ENCODE measurements around the gene PORCN. TPM values are rescaled to one million over a fixed set of nuclear protein-coding genes. Genes with fewer than 3 reads are reported as not detected.

The PORCN gene
- total and polyA plus RNA-seq, 2 of the 4 experiments (the other 2 are of a cell fraction) = 4.1 to 10.1 TPM

- H3K4me3 ChIP-seq (ENCODE audit: insufficient read depth, low read depth, low read length) = peak overlapping the region; percentile 82
- no peak for ATAC-seq (ENCODE audit: low read depth)
- no peaks in the 10 kb centered on the region for H3K9me3 ChIP-seq (ENCODE audit: control insufficient read depth, insufficient read depth, low read length)
- WGBS, 2 experiments (ENCODE audit: extremely low coverage in 2 of 2, insufficient read length in 1 of 2) = 64 to 100% methylated on average over 1 to 2 of the region's 4 CpGs
- H3K9ac ChIP-seq (ENCODE audit: low read depth, low read length) = peak overlapping the region; percentile 70; the same call in 1 of the 2 replicates
- H3K4me2 ChIP-seq (ENCODE audit: low read depth, low read length) = peak overlapping the region; percentile 86
- H2BK5ac ChIP-seq (ENCODE audit: low read depth, low read length, poor library complexity, severe bottlenecking) = peak overlapping the region; percentile 37
- H4K8ac ChIP-seq (ENCODE audit: low read depth in 2 of 2, low read length in 2 of 2) = peak overlapping the region; percentile 55 to 77; a peak in 1 of 4 replicates
- POLR2A ChIA-PET (ENCODE audit: unreplicated experiment) = no interaction called here
- peak overlapping the region; percentile 77; the same call in 1 of the 2 replicates for H2AK5ac ChIP-seq (ENCODE audit: low read depth, low read length)
- no peak overlapping the region for H4K5ac ChIP-seq (ENCODE audit: low read depth, low read length)
- H3K18ac ChIP-seq (ENCODE audit: low read depth, low read length) = no peak overlapping the region
- in situ Hi-C loops (cut with MboI; ENCODE audit: low sequenced_read_pairs) = no loop called here
- H3K56ac ChIP-seq (ENCODE audit: extremely low read depth, insufficient read depth, low read length) = 0 out of 2 replicates have a peak overlapping the region, but pooled peaks have one; percentile 46
- TF ChIP-seq RAD21 (IDR thresholded peaks at IDR 0.05; ENCODE audit: low read length) (no peak), CTCF (conservative IDR thresholded peaks at IDR 0.05; ENCODE audit: low read depth, low read length) (no peak), MAZ (IDR thresholded peaks at IDR 0.05; ENCODE audit: borderline replicate concordance, low read depth, low read length) (no peak), NFE2L2 (IDR thresholded peaks at IDR 0.05; ENCODE audit: low read depth, low read length) (no peak), RCOR1 (IDR thresholded peaks at IDR 0.05; ENCODE audit: insufficient replicate concordance, low read length) (no peak), MAFK (IDR thresholded peaks at IDR 0.05; ENCODE audit: low read depth, low read length) (no peak), RFX5 (IDR thresholded peaks at IDR 0.05; ENCODE audit: low read depth, low read length) (no peak), BHLHE40 (IDR thresholded peaks at IDR 0.05; ENCODE audit: low read depth, low read length) (no peak), FOS (IDR thresholded peaks at IDR 0.05; ENCODE audit: low read depth, low read length) (no peak), MXI1 (IDR thresholded peaks at IDR 0.05; ENCODE audit: borderline replicate concordance, low read depth, low read length) (no peak), CHD1 (IDR thresholded peaks at IDR 0.05; ENCODE audit: low read depth, low read length) (no peak), USF2 (IDR thresholded peaks at IDR 0.05; ENCODE audit: low read depth, low read length) (no peak)
- peak overlapping the region; percentile 71 for H3K14ac ChIP-seq (replicated peaks; ENCODE audit: low read depth, low read length)
- no peak overlapping the region for H4K91ac ChIP-seq (ENCODE audit: insufficient read depth, low read depth, low read length)
- H3K9me1 ChIP-seq (ENCODE audit: insufficient read depth, low read length) = peaks cover 7% of the 10 kb centered on the region
- no peaks in the 10 kb centered on the region for H3K27me3 ChIP-seq (ENCODE audit: control insufficient read depth, insufficient read depth, low read length)
- no TSS peak for BruUV-seq (replicated peaks)
- H3K23ac ChIP-seq (ENCODE audit: low read depth, low read length) = peak overlapping the region; percentile 52; the same call in 1 of the 2 replicates
- no peak overlapping the region for H2BK20ac ChIP-seq (ENCODE audit: low read depth, low read length)
- H3K4me1 ChIP-seq (ENCODE audit: control insufficient read depth, insufficient read depth, low read length) = no peaks in the 10 kb centered on the region
- dilution Hi-C loops (cut with HindIII; ENCODE audit: low sequenced_read_pairs, unreplicated experiment) = no loop called here
- H3K79me1 ChIP-seq (ENCODE audit: low read depth in 1 of 2, low read length in 2 of 2) = peaks cover 0 to 23% of the 10 kb centered on the region in 2 experiments; a peak in 2 of 4 replicates
- no peak overlapping the region for H2AK9ac ChIP-seq (replicated peaks; ENCODE audit: low read depth, low read length, poor library complexity)
- H3K4ac ChIP-seq (ENCODE audit: low read depth, low read length) = peak overlapping the region; percentile 81
- intact Hi-C loops (cut with micrococcal nuclease) = no loop called here
- H2BK120ac ChIP-seq (ENCODE audit: low read depth, low read length) = no peak overlapping the region
- no peak for DNase-seq
- H3K36me3 ChIP-seq (ENCODE audit: control insufficient read depth, insufficient read depth, low read length) = peaks cover 5% of the 10 kb centered on the region; the same call in 1 of the 2 replicates
- H2BK15ac ChIP-seq (ENCODE audit: low read depth, low read length) = no peak overlapping the region
- no peak overlapping the region for H2AFZ ChIP-seq (replicated peaks; ENCODE audit: low read length, poor library complexity)
- CTCF ChIA-PET = interaction anchor here (0.6 kb wide), 1 partner anchor 588 kb away, joined by 3 read pairs; no protein-coding TSS in a partner anchor
- H3K27ac ChIP-seq (ENCODE audit: insufficient read depth, low read length) = no peak overlapping the region
- H4K20me1 ChIP-seq (ENCODE audit: insufficient read depth, low read length) = no peaks in the 10 kb centered on the region; the same call in 1 of the 2 replicates
These were observed 31.9 kb upstream of the PORCN start for GRCh38 chrX:48476919-48477318.
